HUES64 (cell line): ENCODE results near the gene MAST4.

Experiments used
- H3K27ac ChIP-seq: 2 replicates; pipeline ENCODE4 v1.7.0; 2013; ENCODE audit warnings: low read depth, low read length, inconsistent platforms
- H3K27me3 ChIP-seq: 2 replicates; pipeline ENCODE4 v1.6.1; 2013; ENCODE audit warnings: mild to moderate bottlenecking, low read length; ENCODE audit not compliant: insufficient read depth
- H3K36me3 ChIP-seq: 2 replicates; pipeline ENCODE4 v1.6.1; 2013; ENCODE audit warnings: mild to moderate bottlenecking, low read length; ENCODE audit not compliant: insufficient read depth
- H3K4me1 ChIP-seq: 2 replicates; pipeline ENCODE4 v1.6.1; 2013; ENCODE audit warnings: mild to moderate bottlenecking, low read length, moderate library complexity; ENCODE audit not compliant: insufficient read depth
- H3K4me3 ChIP-seq: 2 replicates; pipeline ENCODE4 v1.5.1; 2013; ENCODE audit warnings: mild to moderate bottlenecking, low read length, moderate library complexity
- H3K9ac ChIP-seq: 2 replicates; pipeline ENCODE4 v1.6.1; 2013; ENCODE audit warnings: mild to moderate bottlenecking, low read depth, low read length
- H3K9me3 ChIP-seq: 2 replicates; pipeline ENCODE4 v1.6.1; 2013; ENCODE audit warnings: low read depth, low read length; ENCODE audit not compliant: insufficient read depth
- WGBS: fragments of 150-250, 120-280 bp; methylation state at CpG from one replicate; pipeline ENCODE4 v1.1.7; 2013; ENCODE audit warnings: missing lambda C conversion rate; 5-methylcytosine and 5-hydroxymethylcytosine counted together

Gene MAST4

DNA sequence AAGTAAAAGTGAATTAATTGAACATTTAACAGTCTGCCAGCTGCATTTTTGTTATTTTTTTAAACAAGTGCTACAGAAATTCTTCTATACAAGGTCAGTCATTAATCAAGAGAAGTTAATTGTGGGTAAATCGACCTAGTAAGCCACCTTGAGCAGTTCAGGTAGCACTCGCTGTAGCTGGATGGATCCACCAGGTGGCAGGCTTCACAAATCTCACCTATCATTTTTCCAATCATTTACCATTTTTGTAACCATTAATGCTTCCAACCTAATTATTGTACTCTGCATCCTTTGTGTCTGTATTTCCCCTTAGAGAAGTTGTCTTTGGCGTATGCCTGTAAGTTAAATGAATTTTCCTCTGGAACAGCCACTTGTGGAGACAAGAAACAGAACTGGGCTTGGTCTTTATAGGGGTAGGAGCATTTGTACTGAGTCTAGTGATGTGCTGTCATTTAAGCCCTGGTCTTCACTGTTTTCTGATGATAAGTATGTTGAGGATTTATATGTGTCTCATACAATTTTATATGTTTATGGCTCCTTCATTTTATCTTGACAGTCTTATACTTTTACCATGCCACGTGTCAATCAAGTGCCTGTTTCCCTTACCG, 560.9 kb downstream of the MAST4 start:
- Histone ChIP-seq H3K4me1 (peaks cover 10% of the 10 kb centered on the region), H3K27ac (no peak overlapping the region), H3K9ac (no peak overlapping the region), H3K4me3 (no peak overlapping the region), H3K27me3 (no peaks in the 10 kb centered on the region), H3K36me3 (no peaks in the 10 kb centered on the region), H3K9me3 (no peaks in the 10 kb centered on the region)
- WGBS: 70% methylated on average over 5 of the region's 5 CpGs

- Histone ChIP-seq H3K4me3 (no peak overlapping the region), H3K4me1 (peaks cover 12% of the 10 kb centered on the region), H3K27me3 (no peaks in the 10 kb centered on the region), H3K27ac (no peak overlapping the region), H3K36me3 (no peaks in the 10 kb centered on the region), H3K9me3 (no peaks in the 10 kb centered on the region), H3K9ac (no peak overlapping the region)
- 84% methylated on average over 3 of the region's 3 CpGs for WGBS
These were observed 564.1 kb downstream of the MAST4 start for GRCh38 chr5:67160272-67160671.

- no peak overlapping the region for H3K9ac ChIP-seq
- H3K4me1 ChIP-seq: peaks cover 12% of the 10 kb centered on the region
- no peak overlapping the region for H3K27ac ChIP-seq
- H3K4me3 ChIP-seq: no peak overlapping the region
- 93% methylated on average over 3 of the region's 3 CpGs for WGBS
- no peaks in the 10 kb centered on the region for H3K27me3 ChIP-seq
- no peaks in the 10 kb centered on the region for H3K9me3 ChIP-seq
- no peaks in the 10 kb centered on the region for H3K36me3 ChIP-seq
These were observed 564.8 kb downstream of the MAST4 start for GRCh38 chr5:67160985-67161384.

GRCh38 chr5:67161767-67162166, 565.6 kb downstream of the MAST4 start:
- Histone ChIP-seq H3K4me1 (peaks cover 17% of the 10 kb centered on the region), H3K36me3 (no peaks in the 10 kb centered on the region), H3K9ac (no peak overlapping the region), H3K4me3 (no peak overlapping the region), H3K27me3 (no peaks in the 10 kb centered on the region), H3K27ac (no peak overlapping the region), H3K9me3 (no peaks in the 10 kb centered on the region)
- 90% methylated on average over 5 of the region's 5 CpGs for WGBS

GRCh38 chr5:67163231-67163756, 567.1 kb downstream of the MAST4 start:
- Histone ChIP-seq H3K27ac (no peak overlapping the region), H3K27me3 (no peaks in the 10 kb centered on the region), H3K9ac (no peak overlapping the region), H3K4me1 (peaks cover 17% of the 10 kb centered on the region), H3K4me3 (no peak overlapping the region), H3K9me3 (no peaks in the 10 kb centered on the region), H3K36me3 (no peaks in the 10 kb centered on the region)
- 96% methylated on average over 44 of the region's 44 CpGs for WGBS

DNA sequence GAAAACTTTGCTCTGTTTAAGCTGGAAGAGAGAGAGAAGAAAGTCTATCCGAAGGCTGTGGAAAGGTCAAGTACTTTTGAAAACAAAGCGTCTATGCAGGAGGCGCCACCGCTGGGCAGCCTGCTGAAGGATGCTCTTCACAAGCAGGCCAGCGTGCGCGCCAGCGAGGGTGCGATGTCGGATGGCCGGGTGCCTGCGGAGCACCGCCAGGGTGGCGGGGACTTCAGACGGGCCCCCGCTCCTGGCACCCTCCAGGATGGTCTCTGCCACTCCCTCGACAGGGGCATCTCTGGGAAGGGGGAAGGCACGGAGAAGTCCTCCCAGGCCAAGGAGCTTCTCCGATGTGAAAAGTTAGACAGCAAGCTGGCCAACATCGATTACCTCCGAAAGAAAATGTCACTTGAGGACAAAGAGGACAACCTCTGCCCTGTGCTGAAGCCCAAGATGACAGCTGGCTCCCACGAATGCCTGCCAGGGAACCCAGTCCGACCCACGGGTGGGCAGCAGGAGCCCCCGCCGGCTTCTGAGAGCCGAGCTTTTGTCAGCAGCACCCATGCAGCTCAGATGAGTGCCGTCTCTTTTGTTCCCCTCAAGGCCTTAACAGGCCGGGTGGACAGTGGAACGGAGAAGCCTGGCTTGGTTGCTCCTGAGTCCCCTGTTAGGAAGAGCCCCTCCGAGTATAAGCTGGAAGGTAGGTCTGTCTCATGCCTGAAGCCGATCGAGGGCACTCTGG, 567.8 kb downstream of the MAST4 start:
- WGBS: 93% methylated on average over 33 of the region's 33 CpGs
- Histone ChIP-seq H3K9me3 (no peaks in the 10 kb centered on the region), H3K27ac (no peak overlapping the region), H3K4me3 (no peak overlapping the region), H3K4me1 (peaks cover 17% of the 10 kb centered on the region), H3K36me3 (no peaks in the 10 kb centered on the region), H3K27me3 (no peaks in the 10 kb centered on the region), H3K9ac (no peak overlapping the region)

DNA sequence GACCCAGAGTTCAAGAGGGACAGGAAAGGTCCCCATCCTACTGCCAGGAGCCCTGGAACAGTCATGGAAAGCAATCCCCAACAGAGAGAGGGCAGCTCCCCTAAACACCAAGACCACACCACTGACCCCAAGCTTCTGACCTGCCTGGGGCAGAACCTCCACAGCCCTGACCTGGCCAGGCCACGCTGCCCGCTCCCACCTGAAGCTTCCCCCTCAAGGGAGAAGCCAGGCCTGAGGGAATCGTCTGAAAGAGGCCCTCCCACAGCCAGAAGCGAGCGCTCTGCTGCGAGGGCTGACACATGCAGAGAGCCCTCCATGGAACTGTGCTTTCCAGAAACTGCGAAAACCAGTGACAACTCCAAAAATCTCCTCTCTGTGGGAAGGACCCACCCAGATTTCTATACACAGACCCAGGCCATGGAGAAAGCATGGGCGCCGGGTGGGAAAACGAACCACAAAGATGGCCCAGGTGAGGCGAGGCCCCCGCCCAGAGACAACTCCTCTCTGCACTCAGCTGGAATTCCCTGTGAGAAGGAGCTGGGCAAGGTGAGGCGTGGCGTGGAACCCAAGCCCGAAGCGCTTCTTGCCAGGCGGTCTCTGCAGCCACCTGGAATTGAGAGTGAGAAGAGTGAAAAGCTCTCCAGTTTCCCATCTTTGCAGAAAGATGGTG, 568.8 kb downstream of the MAST4 start:
- no peaks in the 10 kb centered on the region for H3K36me3 ChIP-seq
- H3K4me3 ChIP-seq: no peak overlapping the region
- H3K27me3 ChIP-seq: no peaks in the 10 kb centered on the region
- no peaks in the 10 kb centered on the region for H3K9me3 ChIP-seq
- no peak overlapping the region for H3K27ac ChIP-seq
- no peak overlapping the region for H3K9ac ChIP-seq
- WGBS: 97% methylated on average over 17 of the region's 17 CpGs
- H3K4me1 ChIP-seq: peaks cover 17% of the 10 kb centered on the region

- H3K27ac ChIP-seq: 0 out of 2 replicates have a peak overlapping the region, but pooled peaks have one; percentile 38
These were observed 569.6 kb downstream of the MAST4 start for GRCh38 chr5:67165526-67166459.

DNA sequence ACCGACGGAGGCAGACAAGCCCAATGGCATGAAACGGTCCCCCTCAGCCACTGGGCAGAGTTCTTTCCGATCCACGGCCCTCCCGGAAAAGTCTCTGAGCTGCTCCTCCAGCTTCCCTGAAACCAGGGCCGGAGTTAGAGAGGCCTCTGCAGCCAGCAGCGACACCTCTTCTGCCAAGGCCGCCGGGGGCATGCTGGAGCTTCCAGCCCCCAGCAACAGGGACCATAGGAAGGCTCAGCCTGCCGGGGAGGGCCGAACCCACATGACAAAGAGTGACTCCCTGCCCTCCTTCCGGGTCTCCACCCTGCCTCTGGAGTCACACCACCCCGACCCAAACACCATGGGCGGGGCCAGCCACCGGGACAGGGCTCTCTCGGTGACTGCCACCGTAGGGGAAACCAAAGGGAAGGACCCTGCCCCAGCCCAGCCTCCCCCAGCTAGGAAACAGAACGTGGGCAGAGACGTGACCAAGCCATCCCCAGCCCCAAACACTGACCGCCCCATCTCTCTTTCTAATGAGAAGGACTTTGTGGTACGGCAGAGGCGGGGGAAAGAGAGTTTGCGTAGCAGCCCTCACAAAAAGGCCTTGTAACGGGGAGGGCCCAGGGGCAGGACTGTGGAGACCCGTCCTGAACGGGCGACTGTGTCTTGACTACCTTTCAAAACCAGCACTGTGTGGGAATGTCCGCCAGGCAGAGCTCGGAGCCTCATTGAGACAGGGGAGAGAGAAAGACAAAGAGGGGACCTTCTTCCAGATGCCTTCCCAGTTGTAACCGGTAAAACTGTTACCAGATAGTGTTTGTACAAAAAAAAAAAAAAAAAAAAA, 570.5 kb downstream of the MAST4 start:
- Histone ChIP-seq H3K9me3 (no peaks in the 10 kb centered on the region), H3K9ac (peak overlapping the region; percentile 39), H3K4me1 (peaks cover 11% of the 10 kb centered on the region; the same call in 1 of the 2 replicates), H3K36me3 (no peaks in the 10 kb centered on the region), H3K4me3 (0 out of 2 replicates have a peak overlapping the region, but pooled peaks have one; percentile 13), H3K27ac (0 out of 2 replicates have a peak overlapping the region, but pooled peaks have one; percentile 38), H3K27me3 (no peaks in the 10 kb centered on the region)
- 74% methylated on average over 30 of the region's 31 CpGs for WGBS

More at GRCh38 chr5:67165526-67166459, 569.6 kb downstream of the MAST4 start:
- 0 out of 2 replicates have a peak overlapping the region, but pooled peaks have one; percentile 13 for H3K4me3 ChIP-seq
- 52% methylated on average over 36 of the region's 36 CpGs for WGBS
- H3K9ac ChIP-seq: peak overlapping the region; percentile 39
- no peaks in the 10 kb centered on the region for H3K36me3 ChIP-seq
- peaks cover 14% of the 10 kb centered on the region for H3K4me1 ChIP-seq
- no peaks in the 10 kb centered on the region for H3K27me3 ChIP-seq
- no peaks in the 10 kb centered on the region for H3K9me3 ChIP-seq

- Histone ChIP-seq H3K4me3 (no peak overlapping the region), H3K9ac (no peak overlapping the region), H3K4me1 (0 out of 2 replicates have a peak, but pooled peaks cover 6% of the 10 kb centered on the region), H3K36me3 (no peaks in the 10 kb centered on the region), H3K27ac (no peak overlapping the region), H3K27me3 (no peaks in the 10 kb centered on the region), H3K9me3 (no peaks in the 10 kb centered on the region)
- 88% methylated on average over 2 of the region's 4 CpGs for WGBS
These were observed 571.9 kb downstream of the MAST4 start for GRCh38 chr5:67168069-67168468.
